GM12801 (cell line): ENCODE results near the gene CCDC61.

Experiments
- CTCF ChIP-seq: IDR thresholded peaks from one replicate; pipeline ENCODE4 v1.5.1; 2011; ENCODE audit warnings: control low read depth; ENCODE audit not compliant: insufficient read length; ENCODE audit errors: extremely low read depth

The CCDC61 gene

GRCh38 chr19:46036744-46037128, 41.5 kb downstream of the CCDC61 start:
- no peak for TF ChIP-seq CTCF

GRCh38 chr19:46040125-46040524, 44.9 kb downstream of the CCDC61 start:
- TF ChIP-seq CTCF: no peak

GRCh38 chr19:46040952-46041500, 45.8 kb downstream of the CCDC61 start, which contains the start of gene IGFL4:
IGFL4 (minus strand) TSS chr19:46041002; CDS start chr19:46040962, 40 bp downstream.
- TF ChIP-seq CTCF: no peak

DNA sequence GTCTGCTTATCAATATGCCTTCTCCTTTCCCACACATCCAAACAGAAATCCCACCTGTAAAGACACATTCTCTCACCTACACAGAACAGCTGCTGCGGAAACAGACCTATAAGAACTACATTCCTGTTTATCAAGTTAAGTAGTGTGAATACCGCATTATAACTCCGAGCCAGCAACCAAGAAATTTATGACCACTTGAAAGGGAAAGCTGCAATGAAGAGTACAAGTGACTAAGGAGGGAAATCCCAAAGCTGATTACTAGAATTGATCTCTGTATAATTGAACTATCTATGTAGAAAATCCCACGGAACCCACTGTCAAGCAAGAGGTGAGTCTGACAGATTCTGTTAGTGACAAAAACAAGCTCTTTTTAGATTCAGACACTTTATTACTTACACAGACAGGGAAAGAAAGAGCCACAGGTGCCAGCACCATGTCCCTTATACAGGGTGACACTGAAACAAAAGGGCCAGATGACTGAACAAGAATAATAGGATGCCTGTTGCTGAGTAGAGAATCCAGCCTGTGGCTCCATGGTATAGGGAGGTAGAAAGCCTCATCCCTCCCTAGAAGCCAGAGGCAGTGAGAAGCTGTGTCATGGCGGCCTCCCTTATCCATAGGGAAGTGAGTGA, 47.1 kb downstream of the CCDC61 start:
- TF ChIP-seq CTCF: no peak

DNA sequence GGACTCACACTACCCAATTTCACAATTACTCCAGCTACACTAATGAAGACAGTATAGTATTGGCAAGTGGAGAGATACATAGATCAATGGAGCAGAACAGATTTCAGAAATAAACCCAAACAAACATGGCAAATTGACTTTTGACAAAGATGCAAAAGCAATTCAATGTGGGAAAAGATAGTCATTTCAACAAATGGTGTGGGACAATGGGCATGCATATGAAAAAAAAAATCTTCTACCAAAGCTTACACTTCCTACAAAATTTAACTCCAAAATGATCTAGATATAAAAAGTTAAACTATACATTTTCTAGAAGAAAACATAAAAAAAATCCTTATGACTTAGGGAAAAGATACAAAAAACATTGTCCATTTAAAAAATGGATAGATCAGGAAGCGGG, 48.3 kb downstream of the CCDC61 start:
- no peak for TF ChIP-seq CTCF

DNA sequence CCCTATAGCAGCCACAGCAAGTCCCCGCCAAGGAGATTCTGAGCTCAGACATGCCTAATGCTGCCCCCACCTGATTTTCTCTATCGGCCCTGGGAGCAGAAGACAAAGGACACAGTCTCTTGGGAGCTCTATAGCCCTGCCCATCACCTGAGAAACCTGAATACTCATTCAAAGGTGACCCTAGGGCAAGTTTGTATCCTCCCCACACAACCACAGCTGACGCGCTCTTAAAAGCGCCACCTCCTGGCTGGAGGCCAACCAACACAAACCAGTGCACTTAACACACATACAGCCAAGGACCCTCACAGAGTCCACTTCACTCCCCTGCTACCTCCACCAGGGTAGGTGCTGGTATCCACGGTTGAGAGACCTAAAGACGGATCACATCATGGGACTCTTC, 54.3 kb downstream of the CCDC61 start:
- TF ChIP-seq CTCF: no peak

GRCh38 chr19:46052896-46053295, 57.6 kb downstream of the CCDC61 start:
- no peak for TF ChIP-seq CTCF

DNA sequence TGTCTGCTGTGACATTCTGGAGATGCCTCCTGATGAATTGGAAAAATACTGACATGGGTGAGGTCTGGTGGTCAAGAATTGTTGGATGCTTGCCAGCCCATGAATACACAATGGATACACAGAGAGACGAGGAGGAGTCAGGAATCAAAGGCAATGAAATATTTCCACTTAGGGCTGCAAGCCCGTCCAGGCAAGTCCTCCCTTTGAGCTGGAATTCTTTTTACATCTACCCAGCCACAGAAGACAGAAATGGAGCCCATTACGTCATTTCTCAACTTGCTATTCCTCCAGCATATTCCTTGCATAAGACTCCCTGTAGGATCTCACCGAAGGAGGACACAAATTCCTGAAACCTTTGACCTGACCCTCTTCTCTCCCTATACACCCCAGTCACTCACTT, 61.3 kb downstream of the CCDC61 start:
- no peak for TF ChIP-seq CTCF
